Activated CD4-positive, alpha-beta T cell treated with anti-CD3 and anti-CD28 coated beads, Interleukin-2, Interleukin-6, amounts not matched to agents 100 ng/mL and 50 ng/mL, durations not matched to agents 16 hours and 8 hours (primary cell): ENCODE results near the gene CSRP2.
A peak's percentile ranks its signal among the peaks of the same experiment; 100 is the strongest.

Experiments used
- DNase-seq: peaks from one replicate; pipeline ENCODE4 v3.0.0-alpha.2; 2020

Gene CSRP2

DNA sequence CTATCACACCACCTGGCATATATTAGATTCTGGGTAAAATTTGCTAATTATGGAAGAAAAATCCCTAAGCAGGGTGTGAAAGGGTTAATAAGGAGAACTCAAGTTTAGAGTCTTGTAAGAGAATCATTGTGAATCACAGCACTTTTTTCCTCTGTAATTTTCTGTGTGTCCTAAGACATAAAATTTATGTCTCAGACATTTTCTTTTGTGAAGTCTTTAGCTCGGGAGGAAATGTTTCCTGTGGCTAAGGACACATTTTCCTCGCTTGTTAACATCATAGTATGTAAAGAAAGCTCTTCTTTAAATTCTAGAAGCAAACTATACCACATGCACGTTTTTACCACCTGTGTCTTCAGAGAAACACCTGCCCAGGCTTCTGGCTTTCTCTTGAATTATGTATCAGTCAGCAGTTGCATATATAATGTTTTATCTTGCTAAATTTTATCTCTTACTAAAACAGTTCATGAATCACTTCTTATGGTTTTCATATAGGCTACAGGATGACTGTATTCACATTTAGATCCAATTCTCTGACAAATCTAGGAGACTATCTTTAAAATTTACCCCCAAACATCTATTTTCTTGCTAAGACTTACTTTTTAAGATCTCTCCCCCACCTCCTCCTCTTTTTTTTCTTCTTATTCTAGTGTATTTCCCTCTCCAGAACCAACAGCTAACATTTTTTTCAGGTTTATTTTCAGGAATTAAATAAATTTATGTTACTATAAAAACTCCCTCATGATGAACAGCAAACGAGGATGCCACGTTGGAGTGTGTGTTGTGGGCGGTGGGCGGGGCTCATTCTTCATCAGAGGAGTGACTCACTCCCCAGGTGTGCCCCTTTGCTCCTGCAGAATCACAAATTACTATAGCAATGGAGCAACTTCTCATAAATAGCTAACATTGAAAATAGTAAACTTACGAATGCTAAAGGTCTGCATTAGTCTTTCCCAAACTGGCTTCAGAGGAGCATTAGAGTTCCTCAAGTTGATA, 11.6 kb upstream of the CSRP2 start:
- no peak for DNase-seq

DNA sequence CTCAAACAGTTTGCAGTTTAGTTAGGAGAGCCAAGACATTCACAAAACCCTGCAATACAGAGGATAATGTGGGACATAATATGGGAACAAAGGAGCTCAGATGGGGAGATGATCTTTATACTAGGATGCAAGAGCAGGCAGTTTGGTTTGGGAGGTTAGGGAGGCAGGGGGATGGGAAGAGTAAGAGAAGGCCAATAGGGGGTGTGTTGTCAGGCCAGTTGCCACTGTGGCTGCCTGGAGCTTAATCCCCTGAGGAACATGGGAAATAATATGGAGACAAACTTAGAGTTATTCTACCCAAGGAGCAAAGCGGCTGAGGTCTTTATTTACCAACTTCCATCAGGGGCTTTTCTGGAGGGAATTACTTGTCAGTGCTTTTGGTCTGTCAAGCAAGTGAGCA, 10.0 kb upstream of the CSRP2 start:
- no peak for DNase-seq

DNA sequence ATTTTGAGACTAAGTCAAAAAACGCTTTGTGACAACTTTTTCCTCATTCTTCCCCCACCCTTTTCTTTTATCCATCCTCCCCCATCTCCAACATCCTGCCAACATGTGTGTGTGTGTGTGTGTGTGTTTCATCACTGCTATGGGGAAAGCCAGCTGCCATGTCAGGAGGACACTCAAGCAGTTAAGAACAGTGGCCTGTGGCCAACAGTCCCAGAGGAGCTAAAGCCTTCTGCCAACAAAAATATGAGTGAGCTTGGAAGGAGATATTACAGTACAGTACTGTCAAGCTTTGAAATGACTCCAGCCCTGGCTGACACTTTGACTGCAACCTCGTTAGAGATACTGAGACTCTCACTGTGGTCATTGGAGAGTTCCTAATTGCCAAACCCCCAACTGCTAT, 5.0 kb upstream of the CSRP2 start:
- no peak for DNase-seq

DNA sequence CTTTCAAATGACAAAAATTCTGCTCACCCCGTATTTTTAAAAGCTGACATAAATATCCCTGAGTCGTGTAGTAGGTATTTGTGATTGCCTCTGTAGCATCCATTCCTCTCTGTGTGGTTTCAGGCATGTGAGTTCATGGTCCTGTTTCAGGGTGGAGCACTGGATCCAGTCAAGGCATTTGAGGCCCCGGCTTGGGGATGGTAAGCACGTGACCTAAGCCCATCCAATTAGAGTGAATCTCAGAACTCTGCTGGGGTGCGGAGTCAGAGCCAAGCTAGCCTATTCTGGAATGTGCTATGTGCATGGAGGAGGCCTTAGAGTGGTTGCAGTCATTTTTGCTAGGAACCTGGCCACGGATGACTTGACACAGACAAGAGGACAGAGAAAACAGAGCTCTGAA, 4.3 kb upstream of the CSRP2 start:
- no peak for DNase-seq

DNA sequence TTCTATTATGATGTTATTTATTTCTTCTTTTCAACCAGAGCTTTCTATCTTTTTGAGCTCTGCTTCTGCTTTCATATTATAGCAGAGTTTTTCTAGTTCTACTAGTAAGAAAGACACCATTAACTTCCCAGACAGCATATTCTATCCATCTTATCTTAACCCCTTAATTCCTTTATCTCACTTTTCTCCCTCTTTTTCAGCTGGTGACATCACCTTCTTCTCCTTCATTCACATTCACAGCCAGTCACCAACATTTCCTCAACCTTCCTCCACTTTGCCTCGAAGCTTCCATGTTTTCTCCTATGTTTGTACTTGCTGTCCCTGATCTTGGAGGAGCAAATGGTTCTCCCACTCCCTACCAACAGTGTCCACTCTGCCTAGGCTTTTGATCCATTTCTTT, 3.5 kb upstream of the CSRP2 start:
- no peak for DNase-seq

DNA sequence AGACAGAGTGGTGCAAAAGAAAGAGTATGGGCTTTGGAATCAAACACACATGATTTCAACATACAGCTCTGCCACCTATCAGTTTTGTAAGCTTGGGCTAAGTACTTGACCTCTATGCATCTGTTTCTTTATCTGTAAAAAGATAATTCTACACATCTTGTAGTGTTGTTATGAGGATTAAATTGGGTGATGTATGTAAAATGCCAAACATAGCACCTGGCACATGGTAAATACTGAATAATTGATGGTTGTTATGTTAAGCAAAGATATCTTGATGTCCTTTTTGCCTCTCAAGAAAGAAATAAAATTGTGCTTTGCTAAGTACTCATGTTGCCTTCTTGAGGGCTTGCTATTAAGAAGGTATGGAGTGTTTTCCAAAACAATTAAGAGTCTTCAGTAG, 2.3 kb upstream of the CSRP2 start:
- DNase-seq = no peak

DNA sequence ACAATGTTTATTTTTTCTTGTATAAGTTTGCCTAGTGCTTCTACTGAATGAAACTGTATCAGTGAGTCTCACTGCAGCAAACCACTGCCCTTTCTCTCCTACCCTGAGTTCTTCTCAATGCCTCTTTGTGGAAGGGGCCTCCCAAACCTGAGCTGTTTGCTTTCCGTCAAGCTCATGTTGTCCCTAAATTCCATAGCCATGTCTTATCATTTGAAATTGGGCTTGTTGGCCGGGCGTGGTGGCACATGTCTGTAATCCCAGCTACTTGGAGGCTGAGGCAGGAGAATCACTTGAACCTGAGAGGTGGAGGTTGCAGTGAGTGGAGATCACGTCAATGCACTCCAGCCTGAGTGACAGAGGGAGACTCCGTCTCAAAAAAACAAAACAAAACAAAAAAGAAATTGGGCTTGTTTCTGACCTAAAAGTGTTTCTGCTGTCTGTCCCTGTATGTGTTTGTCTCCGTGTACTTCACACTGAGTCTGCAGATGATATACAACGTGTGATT, 1.8 kb upstream of the CSRP2 start:
- no peak for DNase-seq

DNA sequence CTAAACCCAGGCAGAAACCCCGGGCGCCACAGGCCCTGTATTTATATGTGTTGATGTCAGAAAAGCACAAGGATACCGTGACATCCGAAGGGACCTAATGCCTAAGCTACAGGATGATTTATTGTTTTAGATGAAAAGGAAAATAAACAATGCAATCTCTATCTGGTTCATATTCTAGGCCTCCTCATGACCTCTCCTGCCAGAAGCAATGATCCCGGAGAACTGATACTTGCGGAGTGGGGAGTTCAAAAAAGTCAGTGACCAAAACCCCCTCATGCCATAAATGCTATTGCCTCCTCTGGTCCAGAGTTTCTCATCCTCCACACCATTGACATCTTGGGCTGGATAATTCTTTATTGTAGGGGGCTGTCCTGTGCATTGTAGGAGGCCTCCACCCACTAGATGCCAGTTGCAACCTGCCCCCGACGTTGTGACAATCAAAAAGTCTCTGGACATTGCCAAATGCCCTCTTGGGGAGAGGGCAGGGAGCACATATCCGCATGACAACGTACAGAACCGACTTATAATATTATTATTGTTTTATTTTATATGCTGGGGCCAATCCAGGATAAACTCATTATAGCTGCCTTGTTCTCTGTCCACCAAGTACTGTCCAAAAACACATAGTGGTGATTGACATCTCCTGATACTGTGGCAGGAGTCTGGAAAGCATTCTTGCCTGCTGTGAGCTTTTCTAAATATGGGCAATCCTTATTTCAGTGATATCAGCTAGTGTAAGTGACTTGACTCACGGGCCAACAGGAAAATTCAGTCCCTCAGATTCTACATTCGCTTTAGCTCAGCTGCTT, 1.1 kb upstream of the CSRP2 start:
- DNase-seq = no peak

DNA sequence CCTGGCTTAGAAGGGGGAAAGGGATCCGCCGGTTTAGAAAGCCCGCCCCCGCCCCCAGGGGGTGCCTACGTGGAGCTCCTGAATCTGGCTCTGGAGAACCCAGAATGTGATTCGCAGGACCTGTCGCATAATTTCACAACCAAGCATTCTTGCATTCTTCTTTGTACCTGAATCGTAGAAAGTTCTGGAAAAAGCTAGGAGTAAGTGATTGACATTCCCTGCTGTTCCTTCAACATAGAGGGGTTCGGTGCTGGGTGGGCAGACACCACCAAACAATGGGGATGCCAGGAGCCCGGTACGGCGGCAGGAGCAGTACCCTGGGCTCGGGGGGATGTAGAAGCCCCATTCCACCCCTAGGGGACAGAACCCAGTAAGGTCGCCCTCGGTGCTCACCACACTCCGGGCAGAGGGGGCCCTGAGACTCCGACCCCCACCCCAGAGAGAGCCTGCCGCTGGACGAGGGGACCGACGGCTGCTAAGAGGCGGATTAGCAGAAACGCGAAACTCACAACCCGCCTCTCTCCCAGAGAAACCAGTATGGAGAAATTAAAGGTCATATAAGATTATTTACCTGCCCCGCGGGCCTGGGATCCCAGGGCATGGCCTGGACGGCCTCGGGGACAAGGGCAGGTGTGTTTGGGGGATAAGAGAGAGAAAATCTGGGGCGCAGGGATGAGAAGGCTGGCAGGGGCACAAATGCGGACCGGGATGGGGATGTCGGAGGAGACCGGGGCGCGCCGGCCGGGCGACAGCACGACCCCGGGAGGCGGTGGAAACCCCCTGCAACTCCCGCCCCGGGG, 520 bp downstream of the CSRP2 start:
- peak; percentile 3 for DNase-seq

DNA sequence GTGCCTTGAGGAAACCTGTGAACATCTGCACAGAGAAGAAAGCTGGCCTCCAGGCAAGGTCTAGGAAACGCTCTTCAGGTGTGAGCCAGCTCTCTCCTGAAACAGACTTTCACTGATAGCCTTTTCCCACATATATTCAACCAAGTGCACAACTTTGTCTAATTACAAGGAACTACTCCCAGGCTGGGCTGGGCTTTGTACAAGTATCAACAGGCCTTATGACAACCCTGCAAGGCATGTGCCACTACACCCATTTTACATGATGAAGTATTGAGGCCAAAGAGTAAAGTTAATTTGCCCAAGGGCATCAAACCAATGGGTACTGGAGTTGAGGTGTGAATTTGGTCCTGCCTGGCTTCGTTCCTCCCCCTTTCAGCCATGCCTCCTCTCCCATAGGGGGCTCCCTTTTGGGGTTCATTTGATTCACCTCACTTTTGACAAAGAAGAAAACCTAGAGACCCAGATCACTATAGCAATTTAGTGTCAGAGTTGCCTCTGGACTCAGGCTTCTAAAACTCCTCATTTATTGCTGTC, 2.1 kb downstream of the CSRP2 start:
- no peak for DNase-seq

DNA sequence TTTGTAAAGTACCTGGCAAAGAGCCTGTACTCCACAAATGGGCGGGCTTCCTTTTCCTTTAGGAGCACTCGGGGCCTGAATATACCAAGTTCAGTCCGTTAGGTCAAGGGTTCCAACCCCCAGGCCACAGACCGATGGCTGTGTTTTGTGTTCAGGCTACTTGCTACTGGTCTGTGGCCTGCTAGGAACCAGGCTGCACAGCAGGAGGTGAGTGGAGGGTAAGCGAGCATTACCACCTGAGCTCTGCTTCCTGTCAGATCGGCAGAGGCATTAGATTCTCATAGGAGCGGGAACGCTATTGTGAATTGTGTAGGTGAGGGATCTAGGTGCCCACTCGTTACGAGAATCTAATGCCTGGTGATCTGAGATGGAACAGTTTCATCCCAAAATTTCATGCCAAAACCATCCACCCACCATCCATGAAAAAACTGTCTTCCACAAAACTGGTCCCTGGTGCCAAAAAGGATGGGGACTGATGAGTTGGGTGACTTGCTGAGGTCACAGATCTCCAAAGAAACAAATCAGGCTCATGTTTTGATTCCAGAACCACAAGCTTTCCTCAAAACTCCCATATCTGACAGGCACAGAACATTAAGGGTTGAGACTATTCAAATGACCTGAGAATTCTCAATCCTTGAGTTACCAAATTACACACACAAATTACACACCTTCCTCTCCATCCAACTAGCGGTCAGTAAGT, 4.2 kb downstream of the CSRP2 start:
- DNase-seq = no peak

DNA sequence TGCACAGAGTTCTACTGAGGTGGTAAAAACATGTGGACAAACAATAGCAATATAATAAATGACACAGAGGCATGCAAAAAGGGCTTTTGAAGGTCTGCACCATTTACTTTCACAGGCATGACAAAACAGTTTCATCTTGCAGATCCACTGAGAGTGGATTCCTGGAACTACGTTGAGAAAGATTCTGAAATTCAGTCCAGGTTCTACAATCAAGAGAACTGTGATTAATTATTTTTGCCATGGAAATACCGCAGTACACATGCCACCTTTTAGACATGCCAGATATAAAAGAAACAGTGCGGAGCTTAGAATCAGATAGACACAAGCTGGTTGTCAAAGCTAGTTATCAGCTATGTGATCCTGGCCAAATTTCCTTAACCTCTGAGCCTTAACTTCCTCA, 4.8 kb downstream of the CSRP2 start:
- DNase-seq = no peak

DNA sequence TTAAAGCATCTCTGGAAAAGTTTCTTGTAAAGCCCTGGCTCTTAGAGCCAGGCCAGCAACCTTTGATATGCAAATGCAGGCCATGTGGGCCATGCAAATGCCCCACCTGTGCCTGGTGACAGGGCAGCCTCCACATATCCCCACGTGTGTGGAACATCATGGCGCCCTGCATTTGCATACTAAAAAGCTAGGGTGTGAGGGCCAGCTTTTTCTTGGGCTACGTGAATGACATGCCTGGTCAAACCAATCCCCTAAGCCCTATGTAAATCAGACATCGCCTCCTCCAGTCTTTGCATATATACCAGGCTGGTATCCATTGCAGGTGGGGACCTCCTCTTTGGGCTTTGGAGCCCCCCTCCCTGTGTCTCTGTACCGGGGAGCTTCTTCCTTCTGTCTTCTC, 6.4 kb downstream of the CSRP2 start:
- DNase-seq = no peak

DNA sequence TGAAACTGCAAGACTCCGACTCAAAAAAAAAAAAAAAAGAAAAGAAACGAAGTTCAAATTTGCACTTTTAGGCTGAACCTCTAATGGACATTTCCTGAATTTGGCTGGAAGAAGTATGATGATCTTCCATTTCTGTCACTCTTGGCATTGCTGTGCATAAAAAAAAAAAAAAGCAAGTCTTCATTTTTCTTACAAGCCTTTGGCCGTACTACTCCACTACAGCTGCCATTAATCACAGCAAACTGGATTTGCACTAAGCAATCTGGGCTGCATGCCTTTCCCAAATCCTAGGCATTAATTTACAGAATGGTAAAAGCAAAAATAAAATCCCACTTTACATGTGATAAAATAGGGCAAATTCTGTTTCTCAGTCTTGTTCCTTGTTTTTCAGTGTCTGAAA, 7.1 kb downstream of the CSRP2 start:
- DNase-seq = no peak

DNA sequence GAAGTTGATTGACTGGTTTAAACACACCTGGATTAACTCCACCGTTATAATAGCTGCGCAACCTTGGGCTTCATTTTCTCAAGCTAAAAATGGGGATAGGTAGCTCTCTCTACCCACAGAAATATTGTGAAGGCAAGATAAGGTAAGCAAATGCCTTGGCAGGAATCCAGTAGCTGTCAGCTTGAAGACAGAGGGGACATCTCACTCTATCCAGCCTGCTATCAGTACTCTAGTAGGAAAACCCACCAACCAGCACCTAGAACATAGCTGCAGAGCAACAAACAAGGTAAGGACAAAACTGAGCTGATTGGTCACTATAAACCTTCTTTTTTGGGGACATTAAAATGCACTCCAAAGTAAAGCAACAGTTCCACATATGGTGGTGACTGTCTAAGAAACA, 7.7 kb downstream of the CSRP2 start:
- DNase-seq = no peak

DNA sequence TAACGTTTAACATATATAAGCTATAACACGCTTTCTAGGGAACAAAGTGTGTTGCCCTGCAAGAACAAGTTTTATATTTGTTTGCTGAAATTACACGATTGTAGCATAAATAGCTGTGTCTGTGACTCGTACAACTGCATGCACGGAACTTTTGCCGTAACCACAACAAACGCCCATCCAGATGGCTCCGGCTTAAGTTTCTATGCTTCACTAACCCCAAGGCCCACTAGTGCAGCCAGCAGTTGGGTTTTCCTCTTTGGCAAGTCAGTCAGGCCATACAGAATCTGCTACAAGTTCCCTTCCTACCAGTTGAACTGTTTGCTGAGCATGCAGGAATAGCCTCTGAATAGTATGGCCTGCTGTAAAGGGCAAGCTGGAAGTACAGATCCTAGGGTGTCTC, 12.1 kb downstream of the CSRP2 start:
- DNase-seq = no peak

DNA sequence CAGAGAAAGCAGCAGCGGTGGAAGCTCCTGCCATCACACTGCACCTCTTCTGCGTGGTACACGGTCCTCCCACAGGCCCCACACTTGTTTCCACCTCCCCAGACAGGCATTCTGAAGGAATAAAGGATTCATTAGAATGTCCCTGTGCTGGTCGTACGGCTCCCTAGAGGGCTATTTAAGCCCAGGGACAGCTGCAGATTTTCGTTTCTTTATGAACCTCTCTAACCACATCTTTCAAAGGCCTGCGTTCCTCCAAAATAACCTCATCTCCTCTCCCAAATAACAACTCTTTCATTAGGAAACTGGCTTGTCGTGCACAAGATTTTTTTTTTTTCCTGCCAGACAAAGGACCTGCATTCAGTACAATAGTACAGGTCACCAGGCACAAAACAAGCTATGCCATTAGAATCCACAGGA, 12.7 kb downstream of the CSRP2 start:
- no peak for DNase-seq

DNA sequence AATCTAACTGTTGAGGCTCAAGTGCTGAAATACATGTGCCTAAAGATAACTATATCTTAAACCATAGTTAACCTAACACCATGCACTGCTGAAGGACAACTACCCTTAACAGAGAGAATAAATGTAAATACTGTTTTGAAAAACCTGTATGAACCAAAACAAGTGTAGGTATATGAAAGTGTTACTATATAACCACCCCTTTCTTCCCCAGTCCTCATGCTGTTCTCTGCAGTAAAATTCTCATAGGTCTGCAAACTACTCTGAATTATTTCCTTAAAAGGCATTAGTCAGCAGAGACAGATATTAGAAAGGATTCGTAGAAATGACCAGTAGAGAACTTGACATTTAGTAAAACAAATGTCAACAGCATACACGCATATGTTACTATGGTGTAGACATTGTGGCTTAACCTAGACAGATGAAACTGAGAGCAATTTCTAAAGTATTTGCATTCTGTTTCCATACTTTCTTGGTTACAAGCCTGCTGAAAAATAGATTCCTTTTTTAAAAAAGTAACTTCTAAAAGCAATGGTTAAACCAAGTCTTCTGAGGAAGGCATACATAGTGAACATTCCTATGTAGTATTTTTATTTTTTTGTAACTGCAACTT, 13.9 kb downstream of the CSRP2 start:
- DNase-seq = no peak

DNA sequence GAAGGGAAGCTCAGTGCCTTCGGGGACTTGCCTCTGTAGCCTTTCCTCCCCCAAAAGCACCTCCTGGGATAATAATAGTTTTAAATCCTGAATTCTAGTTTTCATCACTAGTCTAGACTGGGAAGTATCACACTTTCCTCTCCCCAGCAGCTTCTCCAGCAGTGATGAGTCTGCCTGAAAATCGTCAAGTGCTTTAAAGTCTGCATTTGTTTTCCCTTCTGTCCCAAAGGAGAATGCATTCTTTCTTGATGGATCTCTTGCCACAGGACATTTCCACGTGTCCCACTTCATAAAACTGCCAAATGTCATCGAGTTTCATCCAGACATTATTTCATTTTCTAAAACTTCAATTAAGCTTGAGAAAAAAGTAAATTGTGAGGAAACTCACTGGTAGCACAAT, 15.0 kb downstream of the CSRP2 start:
- DNase-seq = no peak

DNA sequence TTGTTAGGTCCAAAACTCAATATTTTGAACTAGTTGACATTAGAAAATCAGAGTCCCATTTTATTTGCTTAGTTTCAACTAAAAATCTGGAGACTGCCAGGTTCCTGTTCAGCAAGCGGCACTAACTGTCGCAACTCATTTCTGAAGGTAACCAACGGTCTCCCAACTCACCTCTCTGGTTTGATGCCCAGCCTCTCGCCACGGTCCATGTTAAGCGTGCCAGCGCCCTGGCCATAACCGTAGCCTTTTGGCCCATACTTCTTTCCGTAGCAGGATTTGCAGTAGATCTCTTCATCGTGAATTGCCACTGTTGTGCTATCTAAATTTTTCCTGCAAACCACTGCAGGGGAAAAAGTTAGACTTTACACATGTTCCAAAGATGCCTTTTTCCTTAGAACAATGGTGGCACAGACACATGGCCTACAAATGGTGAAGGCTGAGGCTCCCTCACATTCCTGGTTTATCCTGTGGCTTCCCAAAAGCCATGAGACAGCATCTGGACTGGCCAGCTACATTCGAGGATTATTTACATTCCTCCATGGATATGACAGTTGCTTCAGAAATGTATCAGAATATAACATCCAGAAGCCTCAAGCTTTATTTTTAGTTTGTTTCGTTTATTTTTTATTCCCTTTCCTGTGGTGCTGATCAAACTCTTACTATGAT, 15.7 kb downstream of the CSRP2 start:
- no peak for DNase-seq

DNA sequence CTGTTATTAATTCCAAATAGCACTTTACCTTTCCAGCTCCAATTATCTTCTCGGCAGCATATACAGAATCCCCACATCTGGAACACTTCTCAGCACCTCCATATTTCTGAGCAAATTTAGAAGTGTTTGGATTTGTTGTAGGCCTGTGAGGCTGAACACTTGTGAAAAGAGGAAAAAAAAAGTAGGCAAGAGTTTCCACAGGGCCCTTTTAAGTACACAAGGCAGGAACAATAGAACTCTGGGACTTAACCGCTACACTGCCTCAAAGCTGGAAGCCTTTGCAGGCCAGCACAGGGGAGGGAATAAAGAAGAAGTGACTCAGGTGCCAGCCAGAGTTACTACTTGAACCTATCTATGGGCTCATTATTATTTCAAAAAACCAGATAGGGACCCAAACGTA, 18.6 kb downstream of the CSRP2 start:
- no peak for DNase-seq
